Vagina (tissue), 2 donors: ENCODE data around the gene NKX3-2.

ENCODE experiments used
- CTCF ChIP-seq, 3 experiments: fragments of 450-650 bp in 2 of 3; fragments of 200-600 bp in 1 of 3; sonication (generic) in 1 of 3; IDR thresholded peaks; one replicate each; pipeline ENCODE4 v1.5.1; 2017 to 2019; ENCODE audit warnings: antibody characterized with exemption in 3 of 3, mild to moderate bottlenecking in 2 of 3, moderate library complexity in 2 of 3
- POLR2A ChIP-seq, 2 donors: fragments of 450-650 bp; IDR thresholded peaks; one replicate each; pipeline ENCODE4 v1.6.1; 2017; ENCODE audit warnings: antibody characterized with exemption in 2 of 2, mild to moderate bottlenecking in 2 of 2, moderate library complexity in 2 of 2
- POLR2AphosphoS5 ChIP-seq, 2 donors: sonication (generic); formaldehyde crosslinking; IDR thresholded peaks; one replicate each; pipeline ENCODE4 v1.9.0; 2017; ENCODE audit warnings: antibody characterized with exemption in 2 of 2, mild to moderate bottlenecking in 2 of 2, low read depth in 1 of 2; ENCODE audit not compliant: insufficient read depth in 1 of 2

- no peak for TF ChIP-seq CTCF (IDR thresholded peaks at IDR 0.05)
- no peak for TF ChIP-seq POLR2A (IDR thresholded peaks at IDR 0.05)
- no peak for TF ChIP-seq POLR2AphosphoS5 (IDR thresholded peaks at IDR 0.05; ENCODE audit: insufficient read depth in 1 of 2, low read depth in 1 of 2)
Observed at GRCh38 chr4:13555325-13555724, 11.0 kb upstream of the NKX3-2 start.
